ENCODE results near the gene ZNF662.

ZNF662 gene

DNA sequence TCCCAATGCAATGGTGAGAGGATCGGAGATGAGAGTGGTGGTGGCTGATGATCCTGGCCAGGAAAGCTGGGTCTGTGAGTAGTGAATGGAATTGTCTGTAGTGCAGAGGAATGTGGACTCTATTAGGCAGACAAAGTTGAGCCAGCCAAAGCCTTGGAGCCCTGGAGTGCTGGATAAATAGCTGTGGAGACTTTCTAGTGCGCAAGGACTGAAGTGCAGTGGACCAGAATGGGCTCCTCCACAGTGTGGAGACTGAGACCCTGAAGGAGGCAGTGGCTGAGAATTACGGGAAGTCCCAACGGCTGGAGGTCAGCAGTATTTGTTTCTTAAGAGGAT is 874 bp downstream of the ZNF662 start:
- no peak overlapping the region for H3K4me3 ChIP-seq (replicated peaks; ENCODE audit: low read depth, low read length)
- DNase-seq (ENCODE audit: low read depth) = no peak
- TF ChIP-seq, protein P1, sequence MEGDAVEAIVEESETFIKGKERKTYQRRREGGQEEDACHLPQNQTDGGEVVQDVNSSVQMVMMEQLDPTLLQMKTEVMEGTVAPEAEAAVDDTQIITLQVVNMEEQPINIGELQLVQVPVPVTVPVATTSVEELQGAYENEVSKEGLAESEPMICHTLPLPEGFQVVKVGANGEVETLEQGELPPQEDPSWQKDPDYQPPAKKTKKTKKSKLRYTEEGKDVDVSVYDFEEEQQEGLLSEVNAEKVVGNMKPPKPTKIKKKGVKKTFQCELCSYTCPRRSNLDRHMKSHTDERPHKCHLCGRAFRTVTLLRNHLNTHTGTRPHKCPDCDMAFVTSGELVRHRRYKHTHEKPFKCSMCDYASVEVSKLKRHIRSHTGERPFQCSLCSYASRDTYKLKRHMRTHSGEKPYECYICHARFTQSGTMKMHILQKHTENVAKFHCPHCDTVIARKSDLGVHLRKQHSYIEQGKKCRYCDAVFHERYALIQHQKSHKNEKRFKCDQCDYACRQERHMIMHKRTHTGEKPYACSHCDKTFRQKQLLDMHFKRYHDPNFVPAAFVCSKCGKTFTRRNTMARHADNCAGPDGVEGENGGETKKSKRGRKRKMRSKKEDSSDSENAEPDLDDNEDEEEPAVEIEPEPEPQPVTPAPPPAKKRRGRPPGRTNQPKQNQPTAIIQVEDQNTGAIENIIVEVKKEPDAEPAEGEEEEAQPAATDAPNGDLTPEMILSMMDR (IDR thresholded peaks at IDR 0.05; ENCODE audit: low read length, missing control alignments) = no peak

DNA sequence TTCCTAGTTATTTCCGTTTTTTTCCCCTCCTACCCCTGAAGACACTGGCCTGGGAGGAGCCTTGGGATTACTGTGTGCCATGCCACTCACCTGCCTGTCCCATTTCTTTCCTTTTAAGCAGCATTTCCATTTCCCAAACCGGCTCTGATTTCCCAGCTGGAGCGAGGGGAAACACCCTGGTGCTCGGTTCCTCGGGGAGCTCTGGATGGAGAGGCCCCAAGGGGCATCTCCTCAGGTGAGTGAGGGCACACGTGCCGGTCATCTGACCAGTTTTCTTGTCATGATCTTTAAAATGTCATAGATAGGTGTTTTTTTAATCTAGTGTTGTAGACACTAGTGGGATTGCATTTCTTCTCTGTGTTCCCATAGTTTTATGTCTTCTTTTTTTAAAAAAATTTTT is 2.7 kb downstream of the ZNF662 start:
- no peak overlapping the region for H3K4me3 ChIP-seq (replicated peaks; ENCODE audit: low read depth, low read length)
- TF ChIP-seq, protein P1 (IDR thresholded peaks at IDR 0.05; ENCODE audit: low read length, missing control alignments) = no peak
- DNase-seq (ENCODE audit: low read depth) = no peak

DNA sequence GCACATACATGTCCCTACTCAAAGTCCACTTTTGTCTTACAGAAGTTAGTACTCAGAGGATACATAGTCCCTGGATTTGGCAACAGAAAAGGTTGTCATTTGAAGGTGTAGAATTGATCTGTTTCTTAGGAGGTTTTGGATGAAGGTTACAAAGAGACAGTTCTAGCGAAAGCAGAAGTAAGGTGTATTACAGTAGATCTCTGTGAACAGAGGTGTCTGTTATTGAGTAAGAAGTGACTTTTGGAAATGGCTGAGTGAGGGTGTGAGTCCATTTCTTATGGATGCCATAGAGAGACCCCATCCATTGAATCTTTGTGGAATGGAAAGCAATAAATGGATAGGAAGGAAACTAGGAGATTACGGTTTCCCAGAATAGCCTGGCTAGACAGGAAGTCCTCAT is 5.6 kb downstream of the ZNF662 start:
- no peak for DNase-seq (ENCODE audit: low read depth)
- no peak overlapping the region for H3K4me3 ChIP-seq (replicated peaks; ENCODE audit: low read depth, low read length)
- TF ChIP-seq, protein P1 (IDR thresholded peaks at IDR 0.05; ENCODE audit: low read length, missing control alignments) = no peak

DNA sequence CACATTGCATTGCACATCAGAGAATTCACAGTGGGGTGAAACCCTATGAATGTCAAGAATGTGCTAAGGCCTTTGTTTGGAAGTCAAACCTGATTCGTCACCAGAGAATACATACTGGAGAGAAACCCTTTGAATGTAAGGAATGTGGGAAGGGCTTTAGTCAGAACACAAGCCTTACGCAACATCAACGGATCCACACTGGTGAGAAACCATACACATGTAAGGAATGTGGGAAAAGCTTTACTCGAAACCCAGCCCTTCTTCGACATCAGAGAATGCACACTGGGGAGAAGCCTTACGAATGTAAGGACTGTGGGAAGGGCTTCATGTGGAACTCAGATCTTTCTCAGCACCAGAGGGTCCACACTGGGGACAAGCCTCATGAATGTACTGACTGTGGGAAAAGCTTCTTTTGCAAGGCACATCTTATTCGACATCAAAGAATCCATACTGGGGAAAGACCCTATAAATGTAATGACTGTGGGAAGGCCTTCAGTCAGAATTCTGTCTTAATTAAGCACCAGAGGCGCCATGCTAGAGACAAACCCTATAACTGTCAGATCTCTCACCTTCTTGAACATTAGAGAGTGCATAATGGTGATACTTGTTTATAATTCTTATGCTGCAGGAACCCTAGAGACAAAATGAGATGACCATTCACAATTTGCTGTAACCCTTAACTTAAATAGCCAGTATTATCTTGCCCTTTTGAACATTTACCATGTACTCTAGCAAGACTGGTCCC is 9.0 kb downstream of the ZNF662 start:
- DNase-seq (ENCODE audit: low read depth) = no peak
- TF ChIP-seq, protein P1 (IDR thresholded peaks at IDR 0.05; ENCODE audit: low read length, missing control alignments) = no peak
- H3K4me3 ChIP-seq (replicated peaks; ENCODE audit: low read depth, low read length) = no peak overlapping the region

DNA sequence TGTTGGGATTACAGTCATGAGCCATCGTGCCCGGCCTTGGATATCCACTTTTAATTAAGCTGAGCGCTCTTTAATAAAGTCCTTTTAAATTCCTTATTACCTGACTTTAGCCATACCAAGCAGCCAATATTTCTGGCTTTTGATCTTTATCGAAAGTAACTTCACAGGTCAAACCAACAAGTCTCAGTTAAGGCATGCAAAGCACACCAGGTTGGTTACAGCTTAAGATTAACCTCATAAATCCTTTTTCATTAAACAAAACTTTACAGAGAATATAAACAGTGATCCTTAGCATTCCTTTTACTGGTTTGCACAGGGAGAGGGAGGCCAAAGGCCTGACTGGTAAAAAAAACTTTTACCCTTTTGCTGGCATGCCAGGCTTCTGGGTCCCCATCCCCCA is 17.7 kb downstream of the ZNF662 start:
- H3K4me3 ChIP-seq (replicated peaks; ENCODE audit: low read depth, low read length) = no peak overlapping the region
- no peak for DNase-seq (ENCODE audit: low read depth)
- TF ChIP-seq, protein P1 (IDR thresholded peaks at IDR 0.05; ENCODE audit: low read length, missing control alignments) = no peak

DNA sequence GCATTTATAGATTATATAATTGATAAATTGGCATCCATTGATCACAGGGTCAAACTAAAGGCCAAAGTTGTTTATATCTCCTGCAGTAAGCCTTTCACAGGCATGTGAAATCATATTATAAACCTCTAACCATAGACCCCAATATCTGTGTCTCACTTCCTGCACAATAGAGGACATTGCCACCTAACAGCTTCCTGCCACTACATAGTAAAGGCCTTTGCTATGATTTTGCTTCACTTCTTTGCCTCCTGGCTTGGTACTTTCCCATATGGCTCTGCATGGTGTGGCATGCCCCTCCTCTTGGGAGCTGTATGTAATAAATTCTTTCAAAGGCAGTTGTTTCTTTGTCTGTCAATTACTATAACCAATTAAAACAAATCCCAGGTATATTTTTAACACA is 20.4 kb downstream of the ZNF662 start:
- TF ChIP-seq, protein P1 (IDR thresholded peaks at IDR 0.05; ENCODE audit: low read length, missing control alignments) = no peak

DNA sequence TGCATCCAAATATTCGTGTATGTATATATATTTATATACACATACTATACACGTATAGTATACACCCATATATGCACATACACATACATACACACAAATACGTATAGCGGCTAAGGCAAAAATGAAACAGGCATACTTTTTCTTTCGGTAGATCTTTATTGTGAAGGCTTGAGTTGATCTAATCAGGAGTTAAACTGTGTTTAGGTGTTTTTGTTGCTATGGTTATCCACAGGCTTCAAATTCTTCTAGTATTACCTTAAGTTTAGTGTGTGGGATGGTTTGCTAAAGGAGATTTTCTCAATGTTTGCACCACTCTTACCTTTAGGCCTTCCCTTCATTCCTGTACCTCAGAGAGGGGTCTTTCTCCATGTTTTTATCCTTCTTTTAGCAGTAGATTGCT is 28.2 kb downstream of the ZNF662 start:
- H3K4me3 ChIP-seq (replicated peaks; ENCODE audit: low read depth, low read length) = no peak overlapping the region
- TF ChIP-seq, protein P1 (IDR thresholded peaks at IDR 0.05; ENCODE audit: low read length, missing control alignments) = no peak
- DNase-seq (ENCODE audit: low read depth) = no peak

More for the DNA sequence above, 20.4 kb downstream of the ZNF662 start:
- no peak overlapping the region for H3K4me3 ChIP-seq (replicated peaks; ENCODE audit: low read depth, low read length)
- DNase-seq (ENCODE audit: low read depth) = no peak

Measured in fibroblast of pulmonary artery (primary cell).